Stimulated activated CD4-positive, alpha-beta T cell treated with anti-CD3 and anti-CD28 coated beads, Interleukin-1b, Interleukin-23, amount 100 ng/mL, for 4 hours (primary cell): ENCODE results near the gene PIGU.

Experiments
- DNase-seq, 2 donors: peaks; one replicate each; pipeline ENCODE4 v3.0.0-alpha.2; 2020; ENCODE audit warnings: low read depth in 2 of 2

PIGU gene

GRCh38 chr20:34557936-34558319, 119.0 kb downstream of the PIGU start:
- no peak for DNase-seq

DNA sequence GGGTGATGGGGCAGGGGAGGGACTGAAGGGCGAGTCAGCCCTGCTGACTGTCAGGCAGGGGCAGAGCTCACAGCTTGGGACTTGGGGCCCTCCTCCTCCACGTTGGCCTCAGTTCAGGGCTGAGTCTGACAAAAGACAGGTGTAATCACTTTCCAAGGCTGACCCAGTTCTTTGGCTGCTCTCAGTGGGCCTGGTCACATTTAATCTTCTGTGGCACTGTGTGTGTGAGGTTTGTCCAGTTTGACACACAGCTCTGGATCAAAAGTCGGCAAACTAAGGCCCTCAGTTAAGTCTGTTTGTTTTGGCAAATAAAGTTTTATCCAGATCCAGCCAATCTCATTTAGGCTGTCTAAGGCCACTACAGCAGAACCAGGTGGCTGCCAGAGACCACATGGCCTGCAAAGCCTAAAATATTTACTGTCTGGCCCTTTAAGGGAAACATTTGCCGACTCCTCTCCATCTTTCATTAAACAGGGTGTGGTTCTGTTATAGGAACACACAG, 123.5 kb downstream of the PIGU start:
- DNase-seq = no peak

- DNase-seq = no peak
Measured at GRCh38 chr20:34552569-34552968, 124.3 kb downstream of the PIGU start.

- DNase-seq = no peak
Measured at GRCh38 chr20:34549929-34550305, 127.0 kb downstream of the PIGU start.

DNA sequence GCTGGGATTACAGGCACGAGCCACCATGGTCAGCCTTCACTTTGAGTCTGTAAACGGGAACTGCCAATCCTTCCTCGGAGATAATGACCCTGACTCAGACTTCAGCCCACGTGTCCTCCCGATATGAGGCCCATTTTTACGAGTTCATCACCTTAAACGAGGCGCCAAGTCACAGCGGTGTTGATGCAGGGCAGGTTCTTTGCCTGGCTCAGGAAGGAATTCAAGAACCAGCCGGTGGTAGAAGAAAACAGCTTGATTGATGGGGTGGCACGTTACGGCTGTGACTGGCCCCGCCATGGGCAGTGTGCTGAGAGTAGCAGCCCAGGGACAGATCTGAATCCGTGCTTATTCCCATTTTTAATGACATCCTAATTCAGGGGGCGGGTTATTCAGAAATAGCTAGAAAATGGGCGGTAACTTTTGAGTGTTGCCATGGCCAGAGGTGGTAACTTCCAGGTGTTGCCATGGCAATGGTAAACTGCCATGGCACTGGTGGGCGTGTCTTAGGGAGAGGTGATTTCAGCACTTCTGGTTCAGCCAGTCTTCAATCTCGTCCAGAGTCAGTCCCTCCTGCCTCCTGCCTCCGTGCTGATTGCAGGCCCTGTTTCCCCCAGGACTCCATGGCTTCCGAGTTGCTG, 127.5 kb downstream of the PIGU start:
- no peak for DNase-seq

- DNase-seq = no peak
Measured at GRCh38 chr20:34547844-34548613, 128.9 kb downstream of the PIGU start.

- DNase-seq = no peak
Measured at GRCh38 chr20:34546751-34547181, 130.1 kb downstream of the PIGU start.

DNA sequence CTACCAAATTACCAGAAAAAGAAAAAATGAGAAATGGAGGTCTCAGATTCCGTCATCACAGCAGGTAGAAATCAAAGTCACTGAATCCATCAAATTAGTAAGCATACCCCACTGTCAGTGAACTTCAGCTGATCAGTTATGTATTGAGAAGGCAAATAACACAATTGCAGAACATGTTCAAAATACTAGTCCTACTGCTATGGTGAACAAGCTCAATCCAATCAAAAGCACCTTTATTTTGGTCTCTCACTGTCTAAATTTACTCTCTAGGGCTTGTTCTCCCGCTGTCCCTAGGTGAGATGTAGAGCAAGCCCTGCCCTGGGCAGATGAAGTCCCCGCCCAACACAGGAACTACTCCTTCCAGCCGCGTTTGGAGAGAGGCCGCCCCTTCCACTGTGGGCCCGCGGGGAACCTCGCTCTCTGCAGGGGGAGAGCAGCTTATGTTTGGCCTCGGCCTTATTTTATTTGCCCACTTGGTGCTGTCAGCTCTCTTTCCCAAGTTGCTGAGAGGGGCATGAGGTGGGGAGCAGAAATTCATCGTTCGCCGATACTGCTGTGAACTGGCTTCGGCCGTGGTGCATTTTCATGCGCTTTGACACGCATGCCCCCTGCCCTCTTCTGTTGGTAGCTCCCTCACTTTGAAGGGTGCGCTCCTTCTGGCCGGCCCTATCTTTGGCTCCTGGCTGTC, 132.6 kb downstream of the PIGU start:
- no peak for DNase-seq

DNA sequence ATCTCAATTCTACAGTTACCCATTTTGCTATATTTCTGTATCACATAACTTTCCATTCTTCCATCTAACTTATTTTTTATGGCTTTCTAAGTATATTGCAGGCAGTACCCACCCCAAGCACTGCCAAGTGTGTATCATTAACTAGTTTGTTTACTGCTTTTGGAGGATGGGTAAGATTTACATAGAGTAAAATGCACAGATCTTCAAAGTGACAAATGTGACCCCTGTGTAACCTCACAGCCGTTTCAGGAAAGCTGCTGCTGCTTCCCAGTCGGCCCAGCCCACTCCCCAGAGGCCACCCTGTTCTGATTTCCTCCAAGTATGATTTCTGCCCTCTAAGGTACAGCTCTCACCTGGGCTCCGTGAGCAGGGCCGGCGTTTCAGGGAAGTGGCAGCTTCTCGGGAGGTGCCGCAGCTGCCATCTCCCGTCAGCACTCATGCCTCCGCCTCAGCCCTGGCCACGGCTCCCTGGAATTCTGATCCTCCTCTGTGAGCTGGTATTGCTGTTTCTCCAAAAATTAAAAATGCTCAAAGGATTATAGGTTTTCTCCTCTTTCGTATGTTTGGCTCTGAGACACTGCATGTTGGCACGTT, 133.3 kb downstream of the PIGU start:
- no peak for DNase-seq

DNA sequence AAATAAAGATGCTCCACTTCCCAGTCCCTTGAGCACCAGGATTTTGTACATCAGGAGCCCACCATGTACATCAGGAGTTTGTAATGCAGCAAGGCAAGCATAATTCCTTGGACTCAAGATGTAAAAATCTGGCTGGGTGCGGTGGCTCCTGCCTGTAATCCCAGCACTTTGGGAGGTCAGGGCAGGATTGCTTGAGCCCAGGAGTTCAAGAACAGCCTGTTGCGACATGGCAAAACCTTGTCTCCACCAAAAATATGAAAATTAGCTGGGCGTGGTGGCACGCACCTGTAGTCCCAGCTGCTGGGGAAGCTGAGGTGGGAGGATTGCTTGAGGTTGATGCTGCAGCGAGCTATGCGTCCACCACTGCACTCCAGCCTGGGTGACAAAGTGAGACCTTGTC, 134.5 kb downstream of the PIGU start:
- DNase-seq = no peak

DNA sequence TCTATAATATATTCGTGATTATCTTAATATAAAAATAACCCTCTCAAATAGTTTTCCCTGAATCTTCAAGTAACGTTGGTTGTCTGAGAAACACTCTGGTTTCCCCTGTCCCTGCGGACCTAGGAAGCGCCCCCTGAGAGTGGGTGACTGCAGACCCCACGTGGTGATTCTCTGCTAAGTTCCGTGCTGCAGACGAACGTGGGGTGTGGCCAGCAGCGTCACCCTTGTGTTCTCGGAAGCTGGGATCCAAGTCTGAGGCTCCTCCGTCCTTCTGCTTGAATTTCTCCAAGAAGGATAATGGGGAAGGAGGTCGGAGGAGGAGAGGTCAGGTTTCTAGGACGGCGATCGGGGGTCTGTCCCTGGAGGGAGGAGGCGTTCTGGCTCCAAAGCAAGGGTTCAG, 135.0 kb downstream of the PIGU start:
- no peak for DNase-seq

GRCh38 chr20:34541264-34541901, 135.5 kb downstream of the PIGU start:
- DNase-seq = no peak

DNA sequence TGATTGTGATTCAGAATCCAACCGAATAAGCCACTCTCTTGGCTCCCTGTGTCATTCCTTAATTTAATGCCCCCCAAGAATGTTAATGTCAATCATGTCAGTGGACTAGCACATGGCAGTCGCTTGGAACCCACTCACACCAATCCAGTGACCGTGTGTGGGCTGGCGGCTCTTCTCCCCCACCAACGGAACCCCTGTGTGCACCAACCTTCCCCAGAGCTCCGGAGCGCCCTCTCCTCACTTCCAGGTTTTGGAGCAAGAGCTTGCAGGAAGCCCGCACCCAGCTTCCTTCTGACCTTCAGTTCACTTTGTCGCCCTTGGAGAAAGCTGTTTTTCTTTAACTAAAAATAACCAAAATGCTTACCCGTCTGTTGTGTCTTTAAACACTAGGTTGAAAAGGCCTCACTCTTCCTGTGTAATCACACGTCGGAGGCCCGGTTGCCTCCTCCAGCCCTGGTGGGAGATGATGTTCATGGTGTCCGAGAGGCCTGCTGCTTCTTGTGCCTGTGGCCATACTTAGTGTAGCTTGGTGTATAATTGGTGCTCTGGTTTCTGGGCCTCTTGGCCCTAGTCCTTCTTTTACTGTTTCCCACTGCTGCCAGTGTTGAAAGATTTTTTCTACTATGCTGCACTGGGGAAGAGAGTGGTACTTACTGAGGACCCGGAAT, 136.2 kb downstream of the PIGU start:
- DNase-seq = no peak

GRCh38 chr20:34539756-34540155, 137.1 kb downstream of the PIGU start:
- DNase-seq = no peak

GRCh38 chr20:34538671-34539123, 138.2 kb downstream of the PIGU start:
- DNase-seq = peak; percentile 38 to 45

DNA sequence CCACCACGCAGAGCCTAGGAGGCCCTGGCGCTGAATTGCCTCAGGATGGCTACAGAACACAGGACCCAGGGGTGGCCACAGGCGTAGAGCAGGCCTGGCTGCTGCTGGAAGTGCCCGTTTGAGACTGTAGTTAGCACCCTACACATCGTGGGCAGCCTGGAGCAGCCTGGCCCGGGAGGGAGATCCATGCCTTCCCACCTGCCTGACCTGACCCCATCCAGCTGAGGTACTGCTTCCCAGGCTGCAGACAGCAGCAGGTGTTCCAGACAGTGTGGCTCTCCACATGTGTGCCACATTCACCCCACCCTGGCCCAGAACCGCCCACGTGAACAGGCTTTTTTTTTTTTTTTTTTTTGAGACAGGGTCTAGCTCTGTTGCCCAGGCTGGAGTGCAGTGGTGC, 139.2 kb downstream of the PIGU start:
- DNase-seq = no peak

DNA sequence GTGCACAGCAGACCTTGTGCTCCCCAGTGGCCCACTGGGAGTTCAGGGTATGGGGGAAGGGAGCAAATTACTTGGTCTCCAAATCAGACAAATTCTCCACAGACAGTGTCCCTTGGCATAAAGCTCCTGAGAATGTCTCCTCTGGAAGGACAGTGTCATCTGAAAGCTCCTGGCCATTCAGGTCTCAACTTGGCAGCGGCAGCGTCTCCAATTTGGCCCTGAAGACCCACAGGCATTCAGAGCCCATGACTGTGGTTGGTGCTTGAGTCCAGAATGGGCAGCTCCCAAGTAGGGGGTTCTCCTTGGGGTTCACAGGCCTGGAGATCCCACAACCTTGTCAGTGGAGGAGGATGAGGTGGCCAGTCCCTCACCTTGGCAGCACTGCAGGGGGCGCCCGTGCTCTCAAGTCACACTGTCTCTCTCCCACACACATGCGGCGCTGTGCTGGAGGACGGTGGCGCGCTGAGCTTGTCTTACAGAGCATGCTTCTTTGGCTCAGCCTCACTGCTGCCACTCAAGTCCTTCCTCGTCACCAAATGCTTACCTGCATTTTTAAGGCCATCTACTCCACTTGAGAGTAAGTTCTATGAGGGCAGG, 140.0 kb downstream of the PIGU start:
- DNase-seq = peak; percentile 30 to 42

DNA sequence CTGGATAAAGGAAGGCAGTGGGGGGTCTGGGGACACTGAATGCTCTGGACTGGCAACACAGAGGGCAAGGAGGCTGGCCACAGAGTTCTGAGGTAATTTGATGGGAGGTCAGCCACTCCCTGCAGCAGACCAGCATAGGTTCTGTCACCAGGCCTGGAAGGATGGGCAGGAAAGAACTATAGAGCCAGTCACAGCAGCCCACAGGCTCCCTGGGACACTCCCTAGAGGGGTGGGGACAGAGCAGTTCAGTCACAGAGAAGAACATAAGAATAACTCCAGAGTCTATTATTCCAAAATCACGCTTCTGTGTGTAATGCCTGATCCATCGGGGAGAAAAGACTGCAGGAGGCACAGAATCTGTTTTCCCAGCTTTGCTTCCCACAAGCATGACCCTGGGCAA, 141.0 kb downstream of the PIGU start:
- no peak for DNase-seq

- DNase-seq = no peak
Measured at GRCh38 chr20:34535301-34535840, 141.5 kb downstream of the PIGU start.

- DNase-seq = no peak
Measured at GRCh38 chr20:34534391-34535165, 142.3 kb downstream of the PIGU start.
